Measurements from ENCODE around the gene EEF1G. TPM values are rescaled to one million over a fixed set of nuclear protein-coding genes. Genes with fewer than 3 reads are reported as not detected.
A peak's percentile ranks its signal among the peaks of the same experiment; 100 is the strongest.

Gene EEF1G
- total and polyA plus RNA-seq, 9 of the 15 experiments (the other 6 are each of a cell fraction or from before 2014, with no cell fraction given): 985 to 2,349 (median 2,035) TPM

DNA sequence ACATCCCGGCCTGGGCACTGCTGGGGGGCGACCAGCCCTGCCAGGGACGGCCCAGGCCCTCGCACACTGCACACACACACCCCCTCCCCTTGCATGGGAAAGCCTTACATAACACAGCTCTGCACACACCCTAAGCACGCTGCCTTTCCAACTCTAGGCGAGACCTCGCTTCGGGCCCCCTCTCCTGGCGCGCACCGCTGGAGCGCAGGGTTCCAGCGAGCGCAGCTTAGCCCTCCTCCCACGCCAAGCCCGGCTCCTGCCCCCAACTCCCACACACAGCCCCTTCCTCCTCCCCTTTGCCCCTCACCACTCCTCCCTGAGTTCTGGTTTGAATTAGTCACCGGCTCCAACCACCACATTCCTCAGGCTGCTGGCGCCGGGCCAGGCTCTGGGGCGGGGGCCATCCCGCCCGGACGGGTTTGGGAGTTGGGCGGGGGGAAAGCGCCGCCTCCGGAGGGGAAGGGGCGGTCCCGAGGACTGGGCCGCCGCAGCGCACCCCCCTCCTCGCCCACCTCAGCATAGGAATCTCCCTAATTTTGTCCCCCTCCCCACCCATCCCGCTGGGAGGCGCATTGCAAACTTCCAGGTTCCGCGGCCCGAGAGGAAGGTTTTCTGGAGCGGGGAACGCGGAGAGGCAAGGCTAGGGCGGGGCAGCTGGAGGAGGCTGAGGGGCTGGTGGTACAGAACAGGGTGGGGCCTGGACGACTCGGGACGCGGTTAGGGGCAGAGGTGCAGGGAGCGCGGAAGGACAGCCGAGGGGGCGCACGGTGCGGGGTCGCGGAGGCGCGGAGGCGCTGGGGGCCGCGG lies 28.1 kb downstream of the EEF1G start (continued):
- TF ChIP-seq VEZF1 (CRISPR knock-in tag; IDR thresholded peaks at IDR 0.05) (peak; percentile 98), SMAD4 (CRISPR knock-in tag; conservative IDR thresholded peaks at IDR 0.05) (no peak; the same call in 1 of the 2 replicates), DPF2 (IDR thresholded peaks at IDR 0.05) (peak; percentile 90), MYC (IDR thresholded peaks at IDR 0.05; ENCODE audit: low read depth, low read length) (peak; percentile 65), MYC (CRISPR knock-in tag; IDR thresholded peaks at IDR 0.05; ENCODE audit: borderline replicate concordance, low read depth) (peak; percentile 26; the same call in 1 of the 2 replicates), ZBTB40 (IDR thresholded peaks at IDR 0.05) (0 out of 2 replicates have a peak, but pooled peaks have one; percentile 47), ZBTB40 (CRISPR knock-in tag; IDR thresholded peaks at IDR 0.05) (no peak), POLR2B (IDR thresholded peaks at IDR 0.05; ENCODE audit: low read depth, partially characterized antibody) (no peak), PTBP1 (IDR thresholded peaks at IDR 0.05; ENCODE audit: low read depth, low read length) (no peak), ZNF668 (CRISPR knock-in tag; IDR thresholded peaks at IDR 0.05) (no peak), IRF2 (CRISPR knock-in tag; IDR thresholded peaks at IDR 0.05) (no peak), ZC3H8 (IDR thresholded peaks at IDR 0.05) (no peak), NCOA2 (IDR thresholded peaks at IDR 0.05; ENCODE audit: partially characterized antibody in 2 of 2) (no peak), ZSCAN29 (IDR thresholded peaks at IDR 0.05) (no peak), PHF8 (IDR thresholded peaks at IDR 0.05; ENCODE audit: borderline replicate concordance, low read length) (no peak), CHD4 (IDR thresholded peaks at IDR 0.05; ENCODE audit: insufficient read depth, insufficient replicate concordance, low read depth, low read length, poor library complexity, severe bottlenecking) (no peak), KLF10 (CRISPR knock-in tag; IDR thresholded peaks at IDR 0.05) (no peak), SRSF3 (IDR thresholded peaks at IDR 0.05; ENCODE audit: insufficient read depth, low read length) (0 out of 2 replicates have a peak, but pooled peaks have one; percentile 19), CBFA2T2 (conservative IDR thresholded peaks at IDR 0.05) (0 out of 2 replicates have a peak, but pooled peaks have one; percentile 15)

Measured in K562 (cell line).